Measurements from ENCODE around the gene AHNAK.

- TF ChIP-seq CTCF (IDR thresholded peaks at IDR 0.05): no peak
- TF ChIP-seq EP300 (IDR thresholded peaks at IDR 0.05): no peak
These were observed 18.6 kb upstream of the AHNAK start for GRCh38 chr11:62565100-62565802.

Measured in stomach (tissue), 4 donors.